ENCODE data around the gene TMEM97.
"Not testable (repeated sequence)": the region's sequence is repeated elsewhere in the genome, so short reads cannot be mapped to it uniquely, and the experiment has no call there.

The TMEM97 gene

DNA sequence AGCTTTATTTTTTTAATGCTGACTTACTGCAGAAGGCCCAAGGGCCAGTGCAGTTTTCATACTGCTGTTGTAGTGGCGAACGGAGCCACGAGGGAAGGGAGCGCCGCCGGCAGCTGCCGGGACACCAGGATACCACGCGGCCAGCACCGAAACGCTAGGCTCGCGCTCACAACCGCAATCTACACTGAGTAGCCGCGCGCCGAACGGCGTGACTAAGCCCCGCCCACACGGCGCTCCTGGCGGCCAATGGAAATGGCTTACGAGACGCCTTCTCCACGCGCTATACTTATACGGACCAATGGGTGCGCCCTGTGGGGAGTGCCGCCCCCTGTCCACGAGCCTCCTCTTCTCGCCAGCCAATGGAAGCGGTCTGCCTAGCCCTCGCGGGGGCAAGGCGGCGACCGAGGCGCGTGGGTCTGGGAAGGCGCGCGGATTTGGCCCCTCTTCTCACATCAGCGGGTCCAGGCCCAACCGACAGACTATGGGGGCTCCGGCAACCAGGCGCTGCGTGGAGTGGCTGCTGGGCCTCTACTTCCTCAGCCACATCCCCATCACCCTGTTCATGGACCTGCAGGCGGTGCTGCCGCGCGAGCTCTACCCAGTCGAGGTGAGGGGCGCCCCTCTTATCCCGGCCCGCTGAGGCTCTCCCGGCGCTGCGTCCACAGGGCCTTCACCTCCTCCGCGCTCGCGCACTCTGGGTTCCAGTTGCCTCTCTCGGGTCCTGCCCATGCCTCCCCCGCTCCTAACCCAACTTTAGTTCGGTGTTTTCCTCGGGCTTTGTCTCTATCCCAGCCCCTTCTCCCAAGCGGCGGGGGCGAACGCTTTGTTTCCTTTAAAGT lies at the start of gene TMEM97:
TMEM97 (plus strand) TSS at position 442 of the 839 bp plus-strand sequence; CDS start at position 482, 40 bp downstream.
- TF ChIP-seq, protein P1, sequence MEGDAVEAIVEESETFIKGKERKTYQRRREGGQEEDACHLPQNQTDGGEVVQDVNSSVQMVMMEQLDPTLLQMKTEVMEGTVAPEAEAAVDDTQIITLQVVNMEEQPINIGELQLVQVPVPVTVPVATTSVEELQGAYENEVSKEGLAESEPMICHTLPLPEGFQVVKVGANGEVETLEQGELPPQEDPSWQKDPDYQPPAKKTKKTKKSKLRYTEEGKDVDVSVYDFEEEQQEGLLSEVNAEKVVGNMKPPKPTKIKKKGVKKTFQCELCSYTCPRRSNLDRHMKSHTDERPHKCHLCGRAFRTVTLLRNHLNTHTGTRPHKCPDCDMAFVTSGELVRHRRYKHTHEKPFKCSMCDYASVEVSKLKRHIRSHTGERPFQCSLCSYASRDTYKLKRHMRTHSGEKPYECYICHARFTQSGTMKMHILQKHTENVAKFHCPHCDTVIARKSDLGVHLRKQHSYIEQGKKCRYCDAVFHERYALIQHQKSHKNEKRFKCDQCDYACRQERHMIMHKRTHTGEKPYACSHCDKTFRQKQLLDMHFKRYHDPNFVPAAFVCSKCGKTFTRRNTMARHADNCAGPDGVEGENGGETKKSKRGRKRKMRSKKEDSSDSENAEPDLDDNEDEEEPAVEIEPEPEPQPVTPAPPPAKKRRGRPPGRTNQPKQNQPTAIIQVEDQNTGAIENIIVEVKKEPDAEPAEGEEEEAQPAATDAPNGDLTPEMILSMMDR (IDR thresholded peaks at IDR 0.05; ENCODE audit: borderline replicate concordance, insufficient read depth, low read depth, low read length) = no peak
- peak within 1 kb of the TSS; percentile 96 for H3K4me3 ChIP-seq (ENCODE audit: low read depth, low read length)

- TF ChIP-seq, protein P1 (IDR thresholded peaks at IDR 0.05; ENCODE audit: borderline replicate concordance, insufficient read depth, low read depth, low read length) = no peak
- no peak overlapping the region for H3K4me3 ChIP-seq (ENCODE audit: low read depth, low read length)
These were observed 48.9 kb upstream of the TMEM97 start for GRCh38 chr17:28270055-28270454.

DNA sequence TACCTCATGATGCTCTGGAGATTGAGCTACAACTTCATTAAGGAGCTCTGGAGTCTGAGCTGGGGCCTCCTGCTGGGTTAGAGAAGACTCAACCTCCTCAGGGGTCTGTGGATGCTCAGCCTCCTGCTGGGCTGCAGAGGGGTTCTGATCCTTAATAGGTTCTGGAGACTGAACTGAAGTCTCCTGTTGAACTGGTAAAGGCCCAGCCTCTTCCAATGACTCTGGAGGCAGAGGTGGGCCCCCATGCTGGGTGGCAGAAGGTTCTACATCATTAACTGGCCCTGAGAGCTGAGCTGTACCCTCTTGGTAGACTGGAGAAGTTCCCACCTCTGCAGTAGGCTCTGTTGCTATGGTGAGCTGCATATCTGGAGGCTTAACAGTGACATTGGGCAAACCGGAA lies 48.1 kb upstream of the TMEM97 start:
- TF ChIP-seq, protein P1 (IDR thresholded peaks at IDR 0.05; ENCODE audit: borderline replicate concordance, insufficient read depth, low read depth, low read length) = no peak

DNA sequence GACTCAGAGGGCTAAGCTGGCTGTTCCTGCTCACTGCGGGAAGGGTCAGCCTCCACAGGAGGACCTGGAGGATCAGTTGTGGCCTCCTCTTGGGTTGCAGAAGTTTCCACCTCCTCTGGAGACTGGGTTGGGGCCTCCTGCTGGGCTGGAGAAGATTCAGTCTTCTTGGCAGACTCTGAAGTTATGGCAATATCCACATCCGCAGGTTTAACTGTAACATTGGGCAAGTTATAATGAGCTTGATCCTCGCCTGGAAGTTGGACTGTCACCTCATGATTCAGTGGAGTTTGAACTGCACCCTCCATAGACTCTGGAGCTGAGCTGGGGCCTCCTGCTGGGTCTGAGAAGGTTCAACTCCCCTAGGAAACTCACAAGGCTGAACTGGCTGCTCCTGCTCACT lies 47.6 kb upstream of the TMEM97 start:
- no peak overlapping the region for H3K4me3 ChIP-seq (ENCODE audit: low read depth, low read length)
- TF ChIP-seq, protein P1 (IDR thresholded peaks at IDR 0.05; ENCODE audit: borderline replicate concordance, insufficient read depth, low read depth, low read length) = no peak

More for the DNA sequence above, 48.1 kb upstream of the TMEM97 start:
- no peak overlapping the region for H3K4me3 ChIP-seq (ENCODE audit: low read depth, low read length)

- TF ChIP-seq, protein P1 (IDR thresholded peaks at IDR 0.05; ENCODE audit: borderline replicate concordance, insufficient read depth, low read depth, low read length) = no peak
- H3K4me3 ChIP-seq (ENCODE audit: low read depth, low read length) = no peak overlapping the region
These were observed 46.8 kb upstream of the TMEM97 start for GRCh38 chr17:28272166-28272565.

DNA sequence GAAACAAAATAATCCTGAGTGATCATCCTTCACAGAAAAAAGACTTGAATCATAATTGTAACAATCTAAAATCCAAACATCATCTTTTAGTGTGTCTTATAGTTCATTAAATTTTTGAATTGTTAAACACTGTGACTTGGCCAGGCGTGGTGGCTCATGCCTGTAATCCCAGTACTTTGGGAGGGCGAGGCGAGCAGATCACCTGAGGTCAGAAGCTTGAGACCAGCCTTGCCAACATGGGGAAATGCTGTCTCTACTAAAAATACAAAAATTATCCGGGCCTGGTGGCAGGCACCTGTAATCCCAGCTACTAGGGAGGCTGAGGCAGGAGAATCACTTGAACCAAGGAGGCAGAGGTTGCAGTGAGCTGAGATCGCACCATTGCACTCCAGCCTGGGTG lies 45.7 kb upstream of the TMEM97 start:
- not testable (repeated sequence) for H3K4me3 ChIP-seq (ENCODE audit: low read depth, low read length)

- TF ChIP-seq, protein P1 (IDR thresholded peaks at IDR 0.05; ENCODE audit: borderline replicate concordance, insufficient read depth, low read depth, low read length) = no peak
- no peak overlapping the region for H3K4me3 ChIP-seq (ENCODE audit: low read depth, low read length)
These were observed 44.3 kb upstream of the TMEM97 start for GRCh38 chr17:28274591-28275265.

Measured in GM12875 (cell line).